ENCODE measurements around the gene HOXA7. TPM values are rescaled to one million over a fixed set of nuclear protein-coding genes. Genes with fewer than 3 reads are reported as not detected.

HOXA7 gene
- total RNA-seq, 4 donors from 2014 or later = 0.26 to 9.1 (median 5.2) TPM

DNA sequence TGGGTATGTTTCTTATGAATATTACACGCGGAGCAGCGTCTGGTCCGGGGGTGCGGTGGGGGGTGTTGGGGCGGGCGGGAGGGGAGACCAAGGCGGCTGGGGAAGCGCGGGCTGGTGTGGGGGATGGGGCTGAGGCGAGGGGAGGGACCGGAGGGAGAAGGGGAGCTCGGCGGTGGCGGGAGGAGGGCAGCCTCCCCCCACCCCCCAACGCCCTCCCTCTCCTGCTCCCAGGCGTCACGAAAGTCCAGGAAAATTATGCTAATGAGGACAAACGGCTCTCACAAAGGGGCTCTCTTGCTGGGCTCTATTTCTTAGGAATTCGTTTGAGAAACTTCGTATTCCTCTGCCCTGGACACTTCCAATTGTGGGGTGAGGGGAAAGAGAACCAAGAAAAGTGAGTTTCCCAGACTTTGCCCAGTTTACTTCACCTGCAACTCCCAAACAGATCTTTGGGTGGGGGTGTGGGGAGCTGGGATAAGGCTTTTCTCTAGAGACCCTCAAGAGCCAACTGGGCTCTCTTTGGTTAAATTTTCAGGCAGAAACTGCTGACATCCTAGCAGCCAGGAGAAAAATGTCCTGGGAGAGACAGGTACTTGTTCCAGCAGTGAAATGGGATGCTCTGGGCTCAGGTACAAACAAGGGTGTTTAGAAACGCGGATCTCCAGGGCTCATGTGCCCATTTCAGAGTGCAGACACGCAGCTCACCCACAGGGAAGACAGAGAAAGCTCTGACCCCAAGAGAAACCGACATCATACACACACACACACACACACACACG, 42.3 kb downstream of the HOXA7 start:
- Histone ChIP-seq H3K4me1 (peaks cover 11 to 12% of the 10 kb centered on the region in 2 donors), H3K4me3 (peak overlapping the region; percentile 26 to 51), H3K9me3 (no peaks in the 10 kb centered on the region), H3K27me3 (no peaks in the 10 kb centered on the region), H3K36me3 (no peaks in the 10 kb centered on the region), H3K27ac (peak overlapping the region; percentile 80 to 94)
- intact Hi-C loops (cut with DNase I; ENCODE audit: low total_unique reads) = no loop called here
- DNase-seq = peak in 1 of 2 donors; percentile 72
- TF ChIP-seq, protein P1, sequence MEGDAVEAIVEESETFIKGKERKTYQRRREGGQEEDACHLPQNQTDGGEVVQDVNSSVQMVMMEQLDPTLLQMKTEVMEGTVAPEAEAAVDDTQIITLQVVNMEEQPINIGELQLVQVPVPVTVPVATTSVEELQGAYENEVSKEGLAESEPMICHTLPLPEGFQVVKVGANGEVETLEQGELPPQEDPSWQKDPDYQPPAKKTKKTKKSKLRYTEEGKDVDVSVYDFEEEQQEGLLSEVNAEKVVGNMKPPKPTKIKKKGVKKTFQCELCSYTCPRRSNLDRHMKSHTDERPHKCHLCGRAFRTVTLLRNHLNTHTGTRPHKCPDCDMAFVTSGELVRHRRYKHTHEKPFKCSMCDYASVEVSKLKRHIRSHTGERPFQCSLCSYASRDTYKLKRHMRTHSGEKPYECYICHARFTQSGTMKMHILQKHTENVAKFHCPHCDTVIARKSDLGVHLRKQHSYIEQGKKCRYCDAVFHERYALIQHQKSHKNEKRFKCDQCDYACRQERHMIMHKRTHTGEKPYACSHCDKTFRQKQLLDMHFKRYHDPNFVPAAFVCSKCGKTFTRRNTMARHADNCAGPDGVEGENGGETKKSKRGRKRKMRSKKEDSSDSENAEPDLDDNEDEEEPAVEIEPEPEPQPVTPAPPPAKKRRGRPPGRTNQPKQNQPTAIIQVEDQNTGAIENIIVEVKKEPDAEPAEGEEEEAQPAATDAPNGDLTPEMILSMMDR (IDR thresholded peaks at IDR 0.05) = no peak
- no peak for TF ChIP-seq POLR2A (IDR thresholded peaks at IDR 0.05)

DNA sequence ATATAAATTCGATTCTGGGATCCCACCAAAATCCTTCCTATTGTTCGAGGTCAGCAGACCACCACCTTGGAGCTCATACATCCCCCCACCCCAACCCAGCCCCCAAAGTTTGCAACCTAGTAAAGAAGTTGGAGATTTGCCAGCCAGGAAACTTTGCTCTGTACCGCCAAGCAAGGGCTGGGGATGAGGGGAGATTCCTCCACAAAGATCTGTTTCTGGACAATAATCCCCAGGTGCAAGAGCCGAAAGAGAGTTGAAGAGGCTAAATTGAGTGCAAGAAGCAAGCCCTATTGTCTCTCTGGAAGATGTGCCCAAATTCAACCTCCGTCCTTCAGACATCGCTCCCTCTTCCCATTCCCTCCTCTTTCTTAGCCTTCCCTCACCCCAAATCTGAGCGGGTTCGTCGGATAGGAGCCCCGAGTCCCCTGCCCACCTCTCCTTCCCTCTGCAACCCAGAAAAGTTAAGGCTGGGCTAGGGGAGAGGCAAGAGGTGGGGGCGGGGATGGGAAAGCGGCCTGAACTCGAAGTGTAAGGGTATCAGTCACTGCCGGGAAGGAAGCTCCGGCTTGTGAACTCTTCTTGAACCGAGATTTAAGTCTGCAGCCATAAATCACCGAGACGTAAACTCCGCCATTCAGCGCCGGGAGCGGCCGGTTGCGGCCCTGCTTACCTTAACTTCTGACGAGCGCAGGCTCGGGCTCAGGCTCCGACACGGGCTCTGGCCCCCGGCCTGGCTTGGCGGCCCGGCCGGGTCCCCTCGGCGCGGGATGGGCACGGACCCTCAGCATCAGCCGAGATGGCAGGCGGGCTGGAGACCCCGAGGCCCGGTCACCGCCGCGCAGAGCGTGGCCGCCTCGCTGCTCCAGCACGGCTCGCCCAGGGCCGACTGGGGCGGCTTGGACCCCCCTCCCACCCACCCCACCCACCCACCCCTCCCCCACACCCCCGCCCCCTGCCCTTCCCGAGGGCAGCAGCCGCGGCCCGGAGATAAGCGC, 43.2 kb downstream of the HOXA7 start:
- peak; percentile 78 to 82 for DNase-seq
- peaks cover 11 to 12% of the 10 kb centered on the region in 2 donors for H3K4me1 ChIP-seq
- H3K27me3 ChIP-seq = no peaks in the 10 kb centered on the region
- intact Hi-C loops (cut with DNase I; ENCODE audit: low total_unique reads) = no loop called here
- H3K9me3 ChIP-seq = no peaks in the 10 kb centered on the region
- TF ChIP-seq, protein P1 (IDR thresholded peaks at IDR 0.05) = no peak
- peak in 1 of 2 donors; percentile 31 for TF ChIP-seq POLR2A (IDR thresholded peaks at IDR 0.05)
- no peaks in the 10 kb centered on the region for H3K36me3 ChIP-seq
- H3K4me3 ChIP-seq = peak overlapping the region; percentile 26 to 51
- peak overlapping the region; percentile 80 to 94 for H3K27ac ChIP-seq

DNA sequence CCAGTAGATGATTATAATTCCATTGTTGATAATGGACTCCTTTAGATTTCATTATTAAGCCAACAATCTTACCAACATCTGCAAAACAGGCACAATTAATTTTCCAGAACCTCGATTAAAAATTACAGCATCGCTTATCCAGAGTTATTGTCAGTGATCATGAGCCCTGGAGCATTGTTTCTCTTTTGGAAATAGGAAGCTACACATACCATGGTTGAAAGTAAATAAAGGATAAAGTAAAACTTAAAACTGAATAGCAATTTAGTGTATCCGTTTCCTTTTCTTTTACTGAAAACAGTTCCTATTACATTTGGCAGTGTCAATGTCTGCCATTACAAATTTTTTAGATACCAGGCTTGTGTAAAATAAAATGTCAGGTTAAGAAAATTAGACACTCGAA, 44.1 kb downstream of the HOXA7 start:
- TF ChIP-seq, protein P1 (IDR thresholded peaks at IDR 0.05) = no peak
- no peak for TF ChIP-seq POLR2A (IDR thresholded peaks at IDR 0.05)
- intact Hi-C loops (cut with DNase I; ENCODE audit: low total_unique reads) = no loop called here
- H3K4me1 ChIP-seq = peaks cover 11 to 12% of the 10 kb centered on the region in 2 donors

DNA sequence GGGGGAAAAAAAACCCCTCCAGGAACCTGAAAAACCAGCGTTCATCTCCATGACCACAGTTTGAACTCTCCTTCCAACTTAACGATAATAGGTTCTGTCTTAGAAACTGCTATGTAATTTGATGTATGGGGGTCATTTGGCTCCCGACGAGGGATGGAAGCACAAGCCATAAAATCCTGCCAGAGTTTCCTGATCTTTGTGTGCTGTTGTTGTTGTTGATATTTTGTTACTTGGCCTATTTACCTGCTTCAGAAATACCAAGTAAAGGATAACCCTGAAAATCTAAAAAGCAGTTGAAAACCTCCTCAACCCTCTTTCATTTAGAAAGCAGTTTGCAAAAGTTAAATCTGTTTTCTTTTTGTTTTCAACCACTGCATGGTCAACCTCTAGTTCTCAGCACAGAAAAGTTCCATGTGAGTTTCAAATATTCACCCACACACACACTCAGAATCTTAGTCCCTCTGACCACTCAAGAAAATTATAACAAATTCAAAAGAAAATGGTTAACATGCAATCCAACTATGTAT, 44.7 kb downstream of the HOXA7 start:
- Histone ChIP-seq H3K9me3 (no peaks in the 10 kb centered on the region), H3K27ac (peak overlapping the region; percentile 72 to 80), H3K4me1 (peaks cover 11 to 12% of the 10 kb centered on the region in 2 donors), H3K4me3 (no peak overlapping the region), H3K27me3 (no peaks in the 10 kb centered on the region), H3K36me3 (no peaks in the 10 kb centered on the region)
- DNase-seq = no peak
- no peak for TF ChIP-seq POLR2A (IDR thresholded peaks at IDR 0.05)
- TF ChIP-seq, protein P1 (IDR thresholded peaks at IDR 0.05) = no peak
- intact Hi-C loops (cut with DNase I; ENCODE audit: low total_unique reads) = no loop called here

More for the DNA sequence above, 44.1 kb downstream of the HOXA7 start:
- no peaks in the 10 kb centered on the region for H3K36me3 ChIP-seq
- no peak overlapping the region for H3K4me3 ChIP-seq
- H3K27me3 ChIP-seq = no peaks in the 10 kb centered on the region
- no peak for DNase-seq
- no peaks in the 10 kb centered on the region for H3K9me3 ChIP-seq
- peak overlapping the region; percentile 80 to 94 for H3K27ac ChIP-seq
